MG63 (cell line): ENCODE data around the gene TSPAN18. TPM values are rescaled to one million over a fixed set of nuclear protein-coding genes. Genes with fewer than 3 reads are reported as not detected.
A peak's percentile ranks its signal among the peaks of the same experiment; 100 is the strongest.

Experiments used
- DNase-seq: peaks from one replicate; pipeline ENCODE4 v3.0.0-alpha.2; 2020
- H3K27me3 ChIP-seq: fragments of 250-450 bp; sonication (Bioruptor Pico); 2 replicates; pipeline ENCODE4 v1.5.1; 2020; ENCODE audit warnings: mild to moderate bottlenecking, moderate library complexity
- H3K36me3 ChIP-seq: fragments of 250-450 bp; sonication (Bioruptor Pico); 2 replicates; pipeline ENCODE4 v1.5.1; 2020; ENCODE audit warnings: mild to moderate bottlenecking, moderate library complexity
- H3K4me3 ChIP-seq: fragments of 250-450 bp; sonication (Bioruptor Pico); 2 replicates; pipeline ENCODE4 v1.5.1; 2020; ENCODE audit warnings: mild to moderate bottlenecking, moderate library complexity
- H3K9me3 ChIP-seq: fragments of 250-450 bp; sonication (Bioruptor Pico); 2 replicates; pipeline ENCODE4 v1.5.1; 2020; ENCODE audit warnings: mild to moderate bottlenecking, moderate library complexity
- total RNA-seq: library from RNA; depleted of rRNA; stranded (reverse); fragments of >200 nt; shearing (Covaris generic); gene quantifications from 2 replicates; pipeline ENCODE4 v1.2.3, GENCODE V29; 2014; ENCODE audit warnings: low replicate concordance

Gene TSPAN18
- total RNA-seq, 1 experiment from 2014 or later: 0.95 TPM

DNA sequence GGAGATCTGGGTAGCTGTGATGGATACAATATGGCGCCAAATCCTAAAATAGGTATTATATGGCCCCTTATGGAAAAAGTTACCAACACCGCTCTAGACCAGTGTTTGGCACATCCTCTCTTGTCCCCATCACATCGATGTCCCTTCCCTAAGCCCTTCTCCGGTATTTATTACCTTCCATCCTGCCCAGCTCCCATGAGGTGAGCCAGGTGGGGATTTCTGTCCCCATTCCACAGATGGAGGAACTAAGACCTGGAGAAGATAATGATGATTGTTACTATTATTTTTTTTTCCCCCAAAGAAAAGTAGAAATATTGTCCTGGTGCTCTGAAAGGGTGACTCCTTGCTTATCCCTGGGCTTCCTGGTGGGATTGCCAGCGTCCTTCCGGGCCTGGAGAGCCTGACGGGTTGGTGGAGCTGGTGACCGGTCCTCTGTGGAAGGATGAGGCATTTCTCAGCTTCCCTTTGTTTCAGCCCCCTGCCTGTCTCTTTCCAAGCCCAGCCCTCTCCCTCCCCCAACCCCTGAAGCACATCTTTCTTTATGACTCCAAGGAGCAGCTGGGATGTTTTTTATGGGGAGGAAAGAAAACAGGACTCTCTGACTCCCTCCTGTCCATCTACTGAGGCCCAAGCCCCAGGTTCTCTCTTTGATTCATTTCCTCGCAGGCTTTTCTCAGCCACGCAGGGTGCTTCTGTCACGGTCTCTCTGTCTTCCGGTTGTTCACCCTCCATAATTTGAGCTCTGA lies 158.5 kb downstream of the TSPAN18 start:
- Histone ChIP-seq H3K27me3 (no peaks in the 10 kb centered on the region), H3K36me3 (no peaks in the 10 kb centered on the region), H3K9me3 (no peaks in the 10 kb centered on the region), H3K4me3 (no peak overlapping the region)
- no peak for DNase-seq

DNA sequence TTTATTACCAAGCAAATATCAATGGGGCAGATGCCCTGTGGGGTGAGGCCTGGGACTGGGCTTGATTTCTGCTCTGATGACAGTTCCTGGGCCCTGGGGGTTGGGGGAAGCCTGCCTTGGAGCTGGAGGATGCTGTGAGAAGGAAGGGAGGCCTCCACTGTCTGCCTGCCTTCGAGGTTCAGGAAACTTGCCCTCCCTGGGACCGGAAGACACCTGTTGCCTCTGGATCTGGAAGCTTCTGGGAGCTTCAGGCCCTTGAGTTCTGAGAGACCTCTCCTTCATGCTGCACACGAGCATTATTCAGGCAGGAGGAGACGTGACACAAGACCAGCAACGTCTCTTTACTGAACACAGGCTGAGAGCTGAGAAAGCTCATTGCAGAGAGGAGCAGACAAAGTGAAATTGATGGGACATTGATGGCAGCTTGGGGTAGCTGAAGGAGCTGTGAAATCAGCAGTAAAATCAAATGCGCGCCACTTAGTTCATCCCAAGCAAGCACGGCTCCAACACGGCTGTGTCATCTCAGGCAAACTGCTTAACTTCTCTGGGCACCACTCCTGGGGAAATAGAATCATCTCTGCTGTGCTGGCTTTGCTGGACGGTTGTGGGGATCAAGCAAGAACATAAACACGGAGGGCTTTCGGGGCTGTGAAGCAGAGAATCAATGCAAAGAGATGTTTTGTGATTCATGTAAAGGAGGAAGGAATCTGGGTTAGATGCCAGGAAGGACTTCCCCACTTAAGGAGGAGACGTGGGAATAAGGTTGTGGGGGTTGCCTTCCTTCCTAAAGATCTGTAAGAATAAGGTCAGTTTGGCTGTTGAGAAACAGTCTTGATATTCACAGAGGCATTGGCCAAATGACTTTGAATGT lies 159.4 kb downstream of the TSPAN18 start:
- Histone ChIP-seq H3K36me3 (no peaks in the 10 kb centered on the region), H3K27me3 (no peaks in the 10 kb centered on the region), H3K9me3 (no peaks in the 10 kb centered on the region), H3K4me3 (no peak overlapping the region)
- peak; percentile 18 for DNase-seq

DNA sequence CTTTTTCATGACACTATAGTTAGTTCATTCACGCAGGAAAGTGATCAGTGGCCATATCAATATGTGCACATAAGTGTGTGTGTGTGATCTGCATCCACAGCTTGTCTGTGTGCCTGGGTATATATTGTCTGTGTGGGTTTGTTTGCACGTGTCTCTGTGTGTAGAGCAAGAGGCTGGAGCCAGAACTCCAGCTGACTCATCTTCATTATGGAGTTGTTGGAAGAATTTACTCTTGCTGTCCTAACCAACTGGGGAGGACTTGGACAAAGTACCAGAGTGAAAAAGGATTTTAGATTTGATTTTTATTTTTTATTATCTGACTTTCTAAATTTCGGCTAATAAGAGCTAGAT lies 160.0 kb downstream of the TSPAN18 start:
- H3K4me3 ChIP-seq: no peak overlapping the region
- no peaks in the 10 kb centered on the region for H3K36me3 ChIP-seq
- H3K27me3 ChIP-seq: no peaks in the 10 kb centered on the region
- H3K9me3 ChIP-seq: no peaks in the 10 kb centered on the region
- peak; percentile 71 for DNase-seq

DNA sequence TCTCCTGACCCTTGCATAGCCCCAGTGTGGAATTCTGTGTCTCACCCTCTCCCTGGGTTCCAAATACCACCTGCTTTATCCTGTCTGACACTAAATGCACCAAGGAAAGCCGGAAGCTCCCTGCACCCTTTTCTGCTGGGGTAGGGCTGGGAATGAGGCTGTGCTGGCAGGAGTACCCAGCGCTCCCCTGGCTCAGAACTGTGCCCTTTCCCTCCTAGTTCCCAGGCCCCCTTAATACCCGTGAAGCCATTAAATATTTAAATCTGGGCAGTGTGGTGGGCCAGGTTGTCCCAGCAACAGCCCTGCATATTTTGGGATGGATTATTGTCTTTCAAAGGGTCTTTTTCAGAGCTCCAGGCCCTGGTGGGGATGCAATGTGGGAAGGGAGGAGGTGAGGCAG lies 160.9 kb downstream of the TSPAN18 start:
- H3K4me3 ChIP-seq: no peak overlapping the region
- no peaks in the 10 kb centered on the region for H3K27me3 ChIP-seq
- no peaks in the 10 kb centered on the region for H3K36me3 ChIP-seq
- no peaks in the 10 kb centered on the region for H3K9me3 ChIP-seq
- no peak for DNase-seq

DNA sequence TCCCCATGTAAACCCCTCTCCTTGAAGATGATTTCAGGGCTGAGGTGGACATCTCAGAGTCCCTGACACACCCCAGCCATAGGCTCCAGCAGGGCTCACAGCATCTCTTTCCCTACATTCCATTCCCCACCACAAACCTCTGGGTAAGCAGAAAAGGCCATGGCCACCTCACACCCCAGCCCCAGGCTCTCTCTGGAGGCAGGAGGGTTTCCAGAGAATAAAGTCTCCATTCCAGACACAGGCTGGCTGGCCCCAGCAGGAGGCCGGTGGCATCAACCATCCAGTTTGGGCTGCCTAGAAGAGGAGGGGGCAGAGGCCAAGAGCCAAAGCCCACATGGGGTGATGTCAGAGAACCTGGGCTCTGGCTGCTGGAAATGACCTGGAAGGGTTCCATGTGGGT lies 162.5 kb downstream of the TSPAN18 start:
- no peaks in the 10 kb centered on the region for H3K36me3 ChIP-seq
- no peak overlapping the region for H3K4me3 ChIP-seq
- peak; percentile 75 for DNase-seq

DNA sequence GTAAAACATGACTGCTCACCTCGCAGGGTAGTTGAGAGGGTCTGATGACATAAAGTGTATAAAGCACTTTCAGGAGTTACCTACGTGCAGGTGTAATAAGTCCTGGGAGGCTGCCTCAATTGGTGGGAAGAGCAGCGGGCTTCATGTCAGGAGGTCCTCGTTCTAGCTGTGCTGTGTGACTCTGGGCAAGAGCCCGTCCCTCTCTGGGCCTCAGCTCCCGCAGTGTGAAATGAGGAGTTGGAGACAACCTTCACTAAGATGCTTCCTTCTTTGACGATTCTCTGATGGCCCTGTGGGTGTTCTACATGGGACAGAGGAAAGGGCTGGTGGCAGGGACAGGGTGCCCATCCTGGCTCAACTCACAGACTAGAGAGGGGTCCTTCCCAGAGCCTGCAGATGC lies 166.1 kb downstream of the TSPAN18 start:
- no peaks in the 10 kb centered on the region for H3K27me3 ChIP-seq
- DNase-seq: no peak
- no peak overlapping the region for H3K4me3 ChIP-seq
- H3K36me3 ChIP-seq: no peaks in the 10 kb centered on the region
- H3K9me3 ChIP-seq: no peaks in the 10 kb centered on the region

More for the DNA sequence above, 162.5 kb downstream of the TSPAN18 start:
- Histone ChIP-seq H3K27me3 (no peaks in the 10 kb centered on the region), H3K9me3 (no peaks in the 10 kb centered on the region)

DNA sequence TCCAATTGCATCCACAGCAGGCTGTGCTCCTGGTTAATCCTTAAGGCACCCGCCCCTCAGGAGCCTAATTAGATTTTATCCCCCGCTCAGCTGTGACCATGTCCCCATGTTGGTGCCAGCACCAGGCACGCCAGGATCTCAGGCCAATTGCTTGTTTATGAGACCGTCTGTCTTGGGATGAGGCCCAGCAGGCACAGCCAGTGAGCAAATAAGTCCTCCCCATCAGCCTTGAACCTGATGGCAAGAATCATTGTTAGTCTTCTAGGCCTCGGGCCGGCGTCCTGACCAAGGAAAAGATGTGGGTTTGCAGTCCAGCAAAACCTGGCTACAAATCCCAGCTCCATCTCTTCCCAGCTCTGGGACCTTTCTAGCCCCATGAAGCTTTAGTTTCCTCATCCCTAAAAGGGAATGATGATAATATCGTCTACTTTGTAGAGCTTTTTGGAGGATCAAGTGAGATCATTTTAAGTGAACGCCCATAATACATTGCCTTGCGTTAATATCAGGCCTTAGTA lies 166.6 kb downstream of the TSPAN18 start:
- H3K4me3 ChIP-seq: no peak overlapping the region
- DNase-seq: peak; percentile 30
- H3K27me3 ChIP-seq: no peaks in the 10 kb centered on the region
- no peaks in the 10 kb centered on the region for H3K36me3 ChIP-seq
- no peaks in the 10 kb centered on the region for H3K9me3 ChIP-seq

DNA sequence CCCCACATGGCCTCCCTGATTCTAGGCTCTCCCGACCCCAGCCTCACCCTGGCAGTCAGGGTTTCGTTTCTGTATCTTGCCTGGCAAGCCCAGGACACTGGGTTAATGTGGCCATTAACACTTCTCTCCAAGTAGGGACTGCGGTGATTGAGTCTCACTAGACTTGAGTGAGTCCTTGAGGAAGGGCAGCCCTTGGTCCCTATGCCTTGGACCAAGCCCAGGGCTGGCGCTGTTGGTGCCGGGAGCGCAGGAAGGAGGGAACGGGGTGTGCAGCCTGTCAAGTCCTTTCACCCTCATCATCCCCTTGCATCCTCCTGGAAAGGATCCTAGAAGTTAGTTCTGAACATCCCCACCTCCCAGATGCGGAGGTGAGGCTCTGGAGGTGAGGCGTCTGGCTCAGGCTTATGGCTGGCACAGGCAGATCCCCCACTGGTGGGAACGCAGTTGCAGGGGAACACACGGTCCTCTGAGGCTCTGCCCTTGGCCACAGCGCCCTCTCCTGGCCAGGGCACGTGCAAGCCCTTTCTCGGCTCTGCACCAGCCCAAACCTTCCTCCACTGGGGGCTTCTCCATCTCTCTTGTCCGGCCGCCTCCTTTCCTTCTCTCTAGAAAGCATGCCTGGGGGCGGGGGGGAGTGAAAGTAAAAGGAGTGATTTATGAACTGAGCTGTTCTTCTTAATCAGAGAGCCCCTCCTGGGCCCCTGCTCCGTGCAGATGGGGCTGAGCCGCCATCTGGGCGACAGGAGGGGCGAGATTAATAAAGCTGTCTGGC lies 167.3 kb downstream of the TSPAN18 start:
- no peaks in the 10 kb centered on the region for H3K36me3 ChIP-seq
- no peaks in the 10 kb centered on the region for H3K27me3 ChIP-seq
- no peaks in the 10 kb centered on the region; the same call in 1 of the 2 replicates for H3K9me3 ChIP-seq
- H3K4me3 ChIP-seq: no peak overlapping the region
- peak; percentile 59 for DNase-seq

DNA sequence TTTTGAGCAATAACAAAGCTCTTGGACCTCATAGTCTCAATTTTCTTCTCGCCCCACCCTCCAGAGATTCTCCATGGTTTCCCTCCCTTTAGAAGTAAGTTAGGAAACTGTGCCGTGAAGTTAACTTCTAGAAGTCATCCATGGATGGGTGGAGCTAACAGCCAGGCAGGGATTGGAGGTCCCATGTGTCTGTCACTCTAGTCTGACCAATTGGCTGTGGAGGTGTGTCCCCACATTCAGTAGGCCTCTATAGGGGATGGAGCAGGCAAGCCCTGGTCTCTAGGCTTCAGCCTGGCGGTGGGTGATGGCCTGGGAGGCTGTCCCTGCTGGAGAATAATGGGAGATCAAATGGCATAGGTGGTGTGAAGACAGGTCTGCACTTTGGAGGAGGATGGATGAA lies 173.2 kb downstream of the TSPAN18 start:
- peak; percentile 45 for DNase-seq
- no peaks in the 10 kb centered on the region for H3K36me3 ChIP-seq
- no peaks in the 10 kb centered on the region; the same call in none of the 2 replicates for H3K9me3 ChIP-seq
- no peak overlapping the region for H3K4me3 ChIP-seq
- H3K27me3 ChIP-seq: no peaks in the 10 kb centered on the region

DNA sequence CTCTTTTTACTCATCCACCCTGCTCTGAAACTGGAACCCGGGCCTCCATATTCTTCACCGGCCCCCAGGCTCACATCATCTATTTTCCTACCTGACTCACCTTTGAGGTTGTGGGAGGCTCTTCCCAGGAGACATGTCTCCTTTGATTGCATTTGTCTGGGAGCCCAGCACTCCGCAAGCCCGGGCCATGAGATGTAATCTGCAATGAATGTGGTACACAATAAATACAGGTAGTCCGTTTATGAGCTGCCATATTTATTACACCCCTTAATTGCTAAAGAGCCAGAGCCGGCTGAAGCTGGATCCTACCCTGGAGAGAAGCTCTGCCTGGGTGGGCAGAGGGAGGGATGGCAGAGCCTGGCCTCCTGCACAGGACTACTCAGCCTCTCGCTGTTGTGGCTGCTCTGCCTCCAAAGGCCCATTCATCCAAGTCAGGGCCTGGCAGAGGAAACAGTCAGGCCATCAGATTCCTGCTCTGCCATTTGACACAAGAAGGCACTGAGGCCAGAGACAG lies 174.4 kb downstream of the TSPAN18 start:
- DNase-seq: no peak
- Histone ChIP-seq H3K4me3 (no peak overlapping the region), H3K9me3 (no peaks in the 10 kb centered on the region; the same call in none of the 2 replicates), H3K36me3 (no peaks in the 10 kb centered on the region), H3K27me3 (no peaks in the 10 kb centered on the region)

DNA sequence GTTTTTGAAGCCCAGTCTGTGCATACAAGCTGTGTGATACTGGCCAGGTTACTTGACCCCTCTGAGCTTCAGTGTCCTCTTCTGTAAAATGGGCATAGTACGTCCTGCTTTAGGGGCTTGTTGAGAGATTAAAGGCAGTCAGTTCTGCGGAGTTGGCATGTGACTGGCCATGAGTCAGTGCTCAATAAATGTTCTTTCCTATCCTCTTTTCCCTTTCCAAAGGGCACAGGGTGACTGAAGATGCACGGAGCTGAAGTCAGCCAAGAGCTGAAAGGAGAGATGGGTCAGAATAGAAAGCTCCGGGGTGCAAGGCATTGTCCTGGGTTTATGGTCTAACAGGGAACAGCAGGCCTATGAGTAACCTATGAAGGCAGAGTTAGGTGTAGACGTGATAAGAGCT lies 175.0 kb downstream of the TSPAN18 start:
- DNase-seq: no peak
- no peaks in the 10 kb centered on the region; the same call in none of the 2 replicates for H3K9me3 ChIP-seq
- no peaks in the 10 kb centered on the region for H3K27me3 ChIP-seq
- no peak overlapping the region for H3K4me3 ChIP-seq
- H3K36me3 ChIP-seq: no peaks in the 10 kb centered on the region

DNA sequence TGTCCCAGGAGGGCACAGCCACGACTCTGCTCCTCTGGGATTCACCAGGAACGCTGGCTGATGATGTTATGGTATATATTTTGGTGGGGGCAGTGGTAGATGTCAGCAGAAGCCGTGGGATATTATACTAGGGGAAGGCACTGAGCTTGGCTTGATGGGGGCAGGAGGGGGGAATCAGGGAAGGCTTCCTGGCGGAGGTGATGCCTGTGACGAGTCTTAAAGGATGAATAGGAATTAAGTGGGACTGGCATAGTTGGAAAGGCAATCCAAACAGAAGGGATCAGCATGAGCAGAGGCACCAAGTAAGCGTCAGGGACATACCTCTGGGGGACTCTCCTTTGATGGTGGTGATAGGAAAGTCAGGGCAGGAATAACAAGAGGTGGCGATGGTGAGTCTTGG lies 176.3 kb downstream of the TSPAN18 start:
- no peak overlapping the region for H3K4me3 ChIP-seq
- no peak for DNase-seq
- no peaks in the 10 kb centered on the region for H3K27me3 ChIP-seq
- H3K36me3 ChIP-seq: no peaks in the 10 kb centered on the region
- H3K9me3 ChIP-seq: no peaks in the 10 kb centered on the region; the same call in none of the 2 replicates

DNA sequence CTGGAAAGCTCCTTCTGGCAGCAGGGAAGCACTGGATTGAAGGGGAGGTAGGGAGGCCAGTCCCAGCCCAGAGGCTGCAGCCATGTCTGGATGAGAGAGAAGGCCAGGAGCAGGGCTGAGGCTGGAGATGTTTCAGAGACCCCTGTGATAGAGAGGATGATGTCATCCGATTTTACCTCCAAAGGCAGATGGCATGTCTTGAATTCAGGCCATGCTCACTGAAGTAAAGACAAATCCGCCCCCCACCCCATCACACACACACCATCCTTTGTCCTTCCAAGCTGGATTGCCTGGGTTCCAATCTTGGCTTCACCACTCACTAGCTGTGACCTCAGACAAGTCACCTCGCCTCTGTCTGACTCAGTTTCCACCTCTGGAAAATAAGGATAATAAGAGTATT lies 176.8 kb downstream of the TSPAN18 start:
- no peak for DNase-seq
- Histone ChIP-seq H3K36me3 (no peaks in the 10 kb centered on the region), H3K4me3 (no peak overlapping the region), H3K9me3 (no peaks in the 10 kb centered on the region; the same call in none of the 2 replicates), H3K27me3 (no peaks in the 10 kb centered on the region)

DNA sequence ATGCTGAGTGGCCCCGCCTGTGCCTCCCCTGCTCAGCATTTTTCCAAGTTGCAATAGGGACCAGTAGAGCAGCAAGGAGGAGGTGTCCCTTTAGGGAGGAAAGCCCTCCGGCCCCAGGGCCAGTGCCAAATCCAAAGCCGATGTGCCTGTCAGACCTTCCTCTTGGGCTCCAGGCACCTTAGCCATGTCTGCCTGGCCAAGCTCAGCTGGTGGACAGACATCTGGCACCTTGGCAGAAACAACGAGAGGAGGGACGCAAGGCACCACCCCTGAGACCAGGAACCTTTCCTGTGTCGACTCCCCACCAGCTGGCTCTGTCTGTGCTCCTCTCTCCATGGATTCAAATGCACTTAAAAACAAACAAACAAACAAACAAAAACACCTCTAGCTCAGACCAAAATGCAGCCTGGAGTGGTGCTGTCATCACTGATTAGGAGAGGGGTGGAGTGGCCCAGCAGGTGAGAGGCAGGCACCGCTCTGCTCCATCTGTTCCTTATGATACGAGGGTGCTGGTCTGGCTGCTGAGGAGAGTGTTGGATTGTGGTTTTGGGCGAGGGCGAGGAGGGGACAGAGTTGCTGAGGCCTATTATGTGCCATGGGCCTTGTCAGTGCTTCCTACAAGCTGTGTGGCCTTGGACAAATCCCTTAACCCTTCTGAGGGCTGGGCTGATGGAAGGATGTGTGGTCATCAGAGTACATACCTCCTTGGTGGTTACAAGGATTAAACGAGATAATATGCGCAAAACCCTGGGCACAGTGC lies 177.7 kb downstream of the TSPAN18 start:
- no peaks in the 10 kb centered on the region for H3K27me3 ChIP-seq
- no peak for DNase-seq
- no peaks in the 10 kb centered on the region for H3K36me3 ChIP-seq
- H3K4me3 ChIP-seq: no peak overlapping the region
- H3K9me3 ChIP-seq: no peaks in the 10 kb centered on the region

DNA sequence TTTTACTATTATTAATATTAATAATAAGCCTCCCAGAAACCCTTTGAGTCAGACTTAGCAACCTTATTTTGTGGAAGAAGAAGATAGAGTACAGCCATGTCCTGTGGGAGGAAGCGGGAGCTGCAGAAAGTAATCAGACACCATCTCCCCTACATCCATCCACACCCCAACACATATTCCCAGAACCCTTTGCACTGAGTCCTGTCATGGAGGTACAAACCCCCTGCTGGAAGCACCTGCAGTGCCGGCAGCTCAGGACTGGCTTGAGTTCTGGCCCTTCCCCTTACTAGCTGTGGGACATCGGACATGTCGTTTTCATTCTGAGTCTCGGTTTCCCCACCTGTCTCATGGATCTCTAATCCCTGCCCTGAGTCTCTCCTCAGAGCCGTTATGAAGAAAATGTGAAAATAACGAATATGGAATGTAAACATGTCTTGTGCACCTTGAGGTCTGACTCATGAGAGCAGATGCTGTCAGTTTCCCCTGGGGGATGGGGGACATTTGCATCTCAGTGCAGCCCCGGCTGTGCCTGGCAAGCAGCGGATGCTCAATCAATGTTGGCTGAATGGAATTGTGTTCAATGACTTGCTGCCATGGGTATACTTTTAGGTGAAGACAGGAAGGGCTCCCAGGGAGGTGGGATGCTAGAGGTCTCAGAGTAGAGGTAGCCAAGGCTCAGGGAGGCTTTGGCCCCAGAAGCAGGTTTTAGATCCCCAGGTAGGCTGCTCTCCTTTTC lies 178.5 kb downstream of the TSPAN18 start:
- no peaks in the 10 kb centered on the region for H3K36me3 ChIP-seq
- H3K4me3 ChIP-seq: no peak overlapping the region
- DNase-seq: no peak
- no peaks in the 10 kb centered on the region for H3K27me3 ChIP-seq
- no peaks in the 10 kb centered on the region for H3K9me3 ChIP-seq
